Nephron progenitor cell (in vitro differentiated cells): ENCODE data around the gene PDE10A.

Experiments
- DNase-seq: peaks from one replicate; pipeline ENCODE4 v3.0.0; 2021
- H3K27ac Mint-ChIP-seq: 2 replicates; pipeline ENCODE4 v1.8.0; 2021; ENCODE audit warnings: mild to moderate bottlenecking, moderate library complexity, mixed read lengths
- H3K27me3 Mint-ChIP-seq: 2 replicates; pipeline ENCODE4 v1.8.0; 2021; ENCODE audit warnings: mild to moderate bottlenecking, low read depth, mixed read lengths; ENCODE audit not compliant: poor library complexity
- H3K36me3 Mint-ChIP-seq: 2 replicates; pipeline ENCODE4 v1.8.0; 2021; ENCODE audit warnings: low read depth, mixed read lengths
- H3K4me1 Mint-ChIP-seq: 2 replicates; pipeline ENCODE4 v1.8.0; 2021; ENCODE audit warnings: mixed read lengths
- H3K4me3 Mint-ChIP-seq: 2 replicates; pipeline ENCODE4 v1.8.0; 2021; ENCODE audit warnings: mild to moderate bottlenecking, moderate library complexity, mixed read lengths
- H3K9me3 Mint-ChIP-seq: 2 replicates; pipeline ENCODE4 v1.8.0; 2021; ENCODE audit warnings: mild to moderate bottlenecking, moderate library complexity, mixed read lengths
- CTCF ChIP-seq: fragments of 200-600 bp; sonication (generic); IDR thresholded peaks from 2 replicates; pipeline ENCODE4 v1.5.0; 2021; ENCODE audit warnings: antibody characterized with exemption

PDE10A gene

GRCh38 chr6:165605182-165605875 is 57.7 kb downstream of the PDE10A start:
- Mint-ChIP-seq H3K9me3 (peaks cover 10% of the 10 kb centered on the region), H3K36me3 (peaks cover 16% of the 10 kb centered on the region), H3K27me3 (no peaks in the 10 kb centered on the region), H3K4me1 (peaks cover 8% of the 10 kb centered on the region), H3K4me3 (no peak overlapping the region), H3K27ac (no peak overlapping the region)
- no peak for TF ChIP-seq CTCF
- DNase-seq, result no peak

DNA sequence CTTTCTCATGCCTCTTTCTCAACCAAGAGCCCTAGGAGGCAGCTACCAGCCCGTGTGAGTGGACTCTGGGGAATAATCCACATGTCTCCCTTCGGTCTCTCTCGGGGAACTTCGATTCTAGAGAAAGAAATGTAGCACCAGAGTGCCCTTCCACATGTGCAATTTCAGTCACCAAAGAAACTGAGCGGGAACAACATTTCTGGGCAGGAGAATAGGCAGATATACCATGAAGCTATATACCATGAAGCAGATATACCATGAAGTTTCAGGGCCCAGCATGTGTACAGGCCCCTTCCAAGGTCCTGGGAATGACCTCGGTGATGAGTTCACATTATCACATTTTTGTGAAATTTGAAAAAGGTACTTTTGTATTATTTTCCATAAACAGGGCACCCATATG is 60.8 kb downstream of the PDE10A start:
- no peak overlapping the region for H3K27ac Mint-ChIP-seq
- peaks cover 10% of the 10 kb centered on the region for H3K36me3 Mint-ChIP-seq
- TF ChIP-seq CTCF, result no peak

DNA sequence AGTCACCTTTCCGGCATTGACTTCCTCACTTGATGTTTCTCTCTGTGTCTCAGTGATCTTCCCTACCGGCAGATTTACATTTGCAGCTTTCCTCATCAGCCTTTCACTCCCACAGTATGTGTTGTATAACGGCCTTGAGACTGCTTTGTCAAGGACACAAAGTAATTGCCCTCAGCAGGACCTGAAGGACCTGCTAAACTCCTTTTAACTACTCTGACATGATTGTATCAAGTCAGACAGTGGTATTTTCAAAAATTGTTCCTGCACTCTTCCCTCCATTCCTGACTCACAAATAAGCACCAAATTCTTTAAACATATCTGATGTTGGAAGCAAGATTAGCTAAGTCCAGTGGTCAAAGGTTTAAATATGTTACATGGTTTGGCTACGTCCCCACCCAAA is 62.4 kb downstream of the PDE10A start:
- TF ChIP-seq CTCF, result no peak
- Mint-ChIP-seq H3K4me1 (peaks cover 13% of the 10 kb centered on the region), H3K27ac (peak overlapping the region; percentile 23), H3K27me3 (no peaks in the 10 kb centered on the region), H3K4me3 (no peak overlapping the region), H3K36me3 (peaks cover 23% of the 10 kb centered on the region), H3K9me3 (peaks cover 14% of the 10 kb centered on the region)
- no peak for DNase-seq

More for the DNA sequence above, 60.8 kb downstream of the PDE10A start:
- Mint-ChIP-seq H3K4me3 (no peak overlapping the region), H3K27me3 (no peaks in the 10 kb centered on the region), H3K4me1 (peaks cover 13% of the 10 kb centered on the region), H3K9me3 (no peaks in the 10 kb centered on the region)
- DNase-seq, result no peak

DNA sequence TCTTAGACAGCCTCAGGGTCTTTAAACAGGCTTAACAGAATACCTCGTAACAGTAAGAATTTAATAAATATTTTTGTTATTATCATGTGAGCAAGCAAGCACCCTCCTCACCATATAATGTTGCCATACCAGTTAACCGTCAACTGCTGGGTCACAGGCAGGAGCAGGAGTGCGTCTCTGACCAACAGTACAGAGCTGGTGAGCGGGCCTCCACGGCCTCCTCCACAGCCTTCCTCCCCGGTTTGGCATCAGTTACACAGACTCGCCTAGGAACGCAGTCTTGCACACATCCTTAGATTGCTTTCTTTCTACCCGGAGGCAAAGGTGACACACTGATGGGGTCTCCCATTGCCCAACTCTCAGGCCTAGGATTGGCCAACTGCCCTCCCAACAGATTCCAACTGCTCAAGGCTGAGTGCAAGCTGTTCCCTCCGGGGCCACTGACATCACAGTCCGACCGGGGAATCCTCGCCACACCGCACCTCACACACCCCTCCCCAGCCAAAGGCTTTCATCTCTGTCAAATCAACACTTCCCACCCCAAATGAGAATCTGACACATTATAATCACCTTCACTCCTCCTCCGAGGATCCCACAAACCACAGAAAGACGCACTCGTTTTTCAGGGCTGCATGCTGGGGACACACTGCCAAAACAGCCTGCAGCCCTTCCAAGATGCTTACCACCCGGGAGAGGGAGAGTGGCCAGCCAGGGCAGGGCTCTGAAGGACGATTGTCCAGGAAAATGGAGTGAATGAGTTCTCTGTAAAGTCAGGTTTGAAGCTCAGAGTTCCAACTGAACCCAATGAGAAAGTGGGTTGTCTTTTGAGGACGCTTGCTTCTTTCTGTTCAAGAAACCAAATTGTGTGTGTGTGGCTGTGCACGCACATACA is 63.2 kb downstream of the PDE10A start:
- Mint-ChIP-seq H3K36me3 (peaks cover 25% of the 10 kb centered on the region), H3K4me3 (no peak overlapping the region), H3K9me3 (peaks cover 17% of the 10 kb centered on the region), H3K4me1 (peaks cover 13% of the 10 kb centered on the region), H3K27me3 (peaks cover 4% of the 10 kb centered on the region), H3K27ac (peak overlapping the region; percentile 23)
- no peak for TF ChIP-seq CTCF
- no peak for DNase-seq

GRCh38 chr6:165599121-165599520 is 63.9 kb downstream of the PDE10A start:
- peaks cover 24% of the 10 kb centered on the region for H3K9me3 Mint-ChIP-seq
- no peak overlapping the region for H3K4me3 Mint-ChIP-seq
- H3K27ac Mint-ChIP-seq, result no peak overlapping the region
- H3K4me1 Mint-ChIP-seq, result peaks cover 13% of the 10 kb centered on the region
- TF ChIP-seq CTCF, result no peak
- DNase-seq, result no peak
- H3K36me3 Mint-ChIP-seq, result peaks cover 32% of the 10 kb centered on the region
- H3K27me3 Mint-ChIP-seq, result peaks cover 4% of the 10 kb centered on the region
